IMR-90 (cell line): ENCODE data around the gene OR2C3. TPM values are rescaled to one million over a fixed set of nuclear protein-coding genes. Genes with fewer than 3 reads are reported as not detected.

Source experiments
- ATAC-seq: fragments of 200-7000 bp; cut with Tn5 transposase; 2 replicates; pipeline ENCODE4 v1.9.1; 2020; ENCODE audit warnings: low read depth, mild to moderate bottlenecking, moderate library complexity
- BruUV-seq: library from RNA; stranded (reverse); fragments of 400-500 nt; replicated peaks from 2 replicates; lab custom pipeline; 2021; lab: Mats Ljungman, UMichigan
- CTCF ChIA-PET: fragments of 300-600 bp; formaldehyde crosslinking; extraction: SDS; loops from one replicate; lab custom pipeline; 2021; ENCODE audit warnings: antibody characterized with exemption; lab: Yijun Ruan, JAX
- POLR2A ChIA-PET: fragments of 300-600 bp; sonication (Branson Sonifier 250); formaldehyde crosslinking; loops from one replicate; lab custom pipeline; 2022; ENCODE audit warnings: antibody characterized with exemption; ENCODE audit not compliant: unreplicated experiment; lab: Charles Lee
- DNase-seq: peaks from one replicate; pipeline ENCODE4 v3.0.0; 2013
- H2AFZ ChIP-seq: replicated peaks from 2 replicates; pipeline ENCODE3; 2013; ENCODE audit warnings: low read length, mild to moderate bottlenecking; ENCODE audit not compliant: poor library complexity
- H2AK5ac ChIP-seq: 2 replicates; pipeline ENCODE4 v1.6.1; 2013; ENCODE audit warnings: low read depth, low read length, inconsistent platforms
- H2AK9ac ChIP-seq: replicated peaks from 2 replicates; pipeline ENCODE3; 2013; ENCODE audit warnings: mild to moderate bottlenecking, low read depth, low read length, moderate library complexity; ENCODE audit not compliant: poor library complexity
- H2BK120ac ChIP-seq: 2 replicates; pipeline ENCODE4 v1.6.1; 2013; ENCODE audit warnings: low read depth, low read length, inconsistent platforms
- H2BK15ac ChIP-seq: 3 replicates; pipeline ENCODE4 v1.6.1; 2013; ENCODE audit warnings: low read depth, low read length, inconsistent platforms
- H2BK20ac ChIP-seq: 2 replicates; pipeline ENCODE4 v1.6.1; 2013; ENCODE audit warnings: low read depth, mild to moderate bottlenecking, inconsistent platforms, low read length, moderate library complexity
- H2BK5ac ChIP-seq: 2 replicates; pipeline ENCODE4 v1.6.1; 2013; ENCODE audit warnings: mild to moderate bottlenecking, low read depth, low read length, inconsistent platforms; ENCODE audit not compliant: poor library complexity, severe bottlenecking
- H3K14ac ChIP-seq: replicated peaks from 2 replicates; pipeline ENCODE4 v1.6.1; 2013; ENCODE audit warnings: low read depth, low read length, inconsistent platforms
- H3K18ac ChIP-seq: 2 replicates; pipeline ENCODE4 v1.6.1; 2013; ENCODE audit warnings: low read depth, low read length, control low read depth
- H3K23ac ChIP-seq: 2 replicates; pipeline ENCODE4 v1.6.1; 2013; ENCODE audit warnings: low read depth, low read length, inconsistent platforms
- H3K27ac ChIP-seq: 2 replicates; pipeline ENCODE4 v1.5.1; 2013; ENCODE audit warnings: mild to moderate bottlenecking, control low read depth, low read length; ENCODE audit not compliant: insufficient read depth
- H3K27me3 ChIP-seq: 2 replicates; pipeline ENCODE4 v1.6.1; 2013; ENCODE audit warnings: low read length; ENCODE audit not compliant: control insufficient read depth, insufficient read depth
- H3K36me3 ChIP-seq: 2 replicates; pipeline ENCODE4 v1.6.1; 2013; ENCODE audit warnings: low read length, mixed read lengths; ENCODE audit not compliant: control insufficient read depth, insufficient read depth
- H3K4ac ChIP-seq: 2 replicates; pipeline ENCODE4 v1.6.1; 2013; ENCODE audit warnings: low read depth, low read length, inconsistent platforms
- H3K4me1 ChIP-seq: 2 replicates; pipeline ENCODE4 v1.6.1; 2013; ENCODE audit warnings: low read length, mixed read lengths; ENCODE audit not compliant: control insufficient read depth, insufficient read depth
- H3K4me2 ChIP-seq: 2 replicates; pipeline ENCODE4 v1.6.1; 2013; ENCODE audit warnings: low read depth, mild to moderate bottlenecking, control low read depth, low read length, moderate library complexity
- H3K4me3 ChIP-seq: 2 replicates; pipeline ENCODE4 v1.5.1; 2013; ENCODE audit warnings: low read depth, mild to moderate bottlenecking, control low read depth, low read length, moderate library complexity; ENCODE audit not compliant: insufficient read depth
- H3K56ac ChIP-seq: 2 replicates; pipeline ENCODE4 v1.6.1; 2013; ENCODE audit warnings: low read length, inconsistent platforms; ENCODE audit not compliant: insufficient read depth; ENCODE audit errors: extremely low read depth
- H3K79me1 ChIP-seq, 2 experiments: 2 replicates each; pipeline ENCODE4 v1.6.1; 2013; ENCODE audit warnings: low read length in 2 of 2, inconsistent platforms in 1 of 2, low read depth in 1 of 2
- H3K9ac ChIP-seq: 2 replicates; pipeline ENCODE4 v1.6.1; 2013; ENCODE audit warnings: low read depth, low read length, control low read depth
- H3K9me1 ChIP-seq: 2 replicates; pipeline ENCODE4 v1.6.1; 2013; ENCODE audit warnings: low read length, inconsistent platforms; ENCODE audit not compliant: insufficient read depth
- H3K9me3 ChIP-seq: 2 replicates; pipeline ENCODE4 v1.6.1; 2013; ENCODE audit warnings: low read length; ENCODE audit not compliant: control insufficient read depth, insufficient read depth
- H4K20me1 ChIP-seq: 2 replicates; pipeline ENCODE4 v1.6.1; 2013; ENCODE audit warnings: low read length, inconsistent platforms; ENCODE audit not compliant: insufficient read depth
- H4K5ac ChIP-seq: 2 replicates; pipeline ENCODE4 v1.6.1; 2013; ENCODE audit warnings: mild to moderate bottlenecking, low read depth, low read length, control low read depth
- H4K8ac ChIP-seq, 2 experiments: 2 replicates each; pipeline ENCODE4 v1.6.1; 2013; ENCODE audit warnings: low read depth in 2 of 2, low read length in 2 of 2, control low read depth in 1 of 2, inconsistent platforms in 1 of 2
- H4K91ac ChIP-seq: 2 replicates; pipeline ENCODE4 v1.6.1; 2013; ENCODE audit warnings: low read depth, low read length, inconsistent platforms; ENCODE audit not compliant: insufficient read depth
- FOS ChIP-seq: fragments of 150-350 bp; IDR thresholded peaks from 2 replicates; pipeline ENCODE4 v1.6.1; 2016; ENCODE audit warnings: low read depth, low read length
- RFX5 ChIP-seq: IDR thresholded peaks from 2 replicates; pipeline ENCODE4 v1.8.0; 2012; ENCODE audit warnings: low read depth, mild to moderate bottlenecking, low read length, moderate library complexity
- WGBS, 2 experiments: methylation state at CpG; one replicate each; pipeline versions ENCODE4 v1.1.5 to v1.1.7; 2013; ENCODE audit warnings: missing lambda C conversion rate in 2 of 2; ENCODE audit not compliant: insufficient read length in 1 of 2; ENCODE audit errors: extremely low coverage in 2 of 2; 5-methylcytosine and 5-hydroxymethylcytosine counted together
- dilution Hi-C: fragments of 300-500 bp; cut with HindIII; formaldehyde crosslinking; loops from one replicate; pipeline ENCODE4 v1.14.3; 2018; ENCODE audit warnings: low sequenced_read_pairs; ENCODE audit not compliant: unreplicated experiment
- in situ Hi-C: fragments of 300-500 bp; cut with MboI; formaldehyde crosslinking; loops from 3 replicates; pipeline ENCODE4 v1.14.3; 2019; ENCODE audit warnings: low sequenced_read_pairs, inconsistent platforms, mixed read lengths
- intact Hi-C: fragments of 100-400 bp; cut with micrococcal nuclease; formaldehyde crosslinking; loops from 2 replicates; pipeline ENCODE4 v1.10.0; 2022
- polyA plus RNA-seq, 3 experiments: library from polyadenylated mRNA; depleted of rRNA; stranded (reverse); fragments of >200 nt; gene quantifications; 2 replicates each; pipeline ENCODE4 v1.2.3, GENCODE V29; 2012; ENCODE audit warnings: low replicate concordance in 1 of 3
- total RNA-seq: library from RNA; depleted of rRNA; stranded (reverse); fragments of >200 nt; gene quantifications from 2 replicates; pipeline ENCODE4 v1.2.3, GENCODE V29; 2012
- TF ChIP-seq, protein P1 (sequence below): conservative IDR thresholded peaks from 2 replicates; pipeline ENCODE4 v1.5.1; 2012; ENCODE audit warnings: mild to moderate bottlenecking, low read depth, low read length, improper control_type of control experiment

OR2C3 gene
- total and polyA plus RNA-seq, 2 of the 4 experiments (the other 2 are of a cell fraction): not detected

DNA sequence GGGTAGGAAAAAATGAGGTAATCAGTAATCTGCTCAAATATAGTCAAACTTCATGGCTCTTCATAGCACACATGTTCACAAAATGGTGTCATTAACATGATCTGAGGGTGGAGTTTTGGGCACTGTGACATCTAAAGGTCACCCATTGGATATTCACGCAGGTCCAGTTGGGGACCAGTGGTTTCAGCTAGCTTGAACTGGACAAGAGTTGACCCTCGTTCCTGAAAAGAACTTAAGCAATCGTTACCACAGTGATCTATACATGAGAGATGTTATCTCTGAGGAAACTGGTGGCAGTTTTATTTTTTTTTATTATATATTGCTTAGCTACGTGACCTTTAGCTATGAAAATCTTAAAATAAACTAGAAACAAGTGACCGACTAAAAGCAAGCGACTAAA, 3.0 kb upstream of the OR2C3 start:
- Histone ChIP-seq H3K4me3 (no peak overlapping the region), H3K14ac (no peak overlapping the region), H3K18ac (no peak overlapping the region), H4K5ac (no peak overlapping the region), H3K27ac (no peak overlapping the region), H3K4me2 (no peak overlapping the region), H4K91ac (no peak overlapping the region), H3K79me1 (no peaks in the 10 kb centered on the region), H2BK5ac (no peak overlapping the region), H3K4ac (no peak overlapping the region), H3K36me3 (no peaks in the 10 kb centered on the region), H4K8ac (no peak overlapping the region), H3K27me3 (no peaks in the 10 kb centered on the region), H3K56ac (no peak overlapping the region), H3K9me3 (peaks cover 6% of the 10 kb centered on the region), H3K9me1 (no peaks in the 10 kb centered on the region), H2AK9ac (no peak overlapping the region), H3K9ac (no peak overlapping the region), H2AFZ (no peak overlapping the region), H2BK20ac (no peak overlapping the region), H2AK5ac (no peak overlapping the region), H4K20me1 (no peaks in the 10 kb centered on the region), H3K4me1 (no peaks in the 10 kb centered on the region), H2BK15ac (no peak overlapping the region), H3K23ac (no peak overlapping the region), H2BK120ac (no peak overlapping the region)
- TF ChIP-seq, protein P1, sequence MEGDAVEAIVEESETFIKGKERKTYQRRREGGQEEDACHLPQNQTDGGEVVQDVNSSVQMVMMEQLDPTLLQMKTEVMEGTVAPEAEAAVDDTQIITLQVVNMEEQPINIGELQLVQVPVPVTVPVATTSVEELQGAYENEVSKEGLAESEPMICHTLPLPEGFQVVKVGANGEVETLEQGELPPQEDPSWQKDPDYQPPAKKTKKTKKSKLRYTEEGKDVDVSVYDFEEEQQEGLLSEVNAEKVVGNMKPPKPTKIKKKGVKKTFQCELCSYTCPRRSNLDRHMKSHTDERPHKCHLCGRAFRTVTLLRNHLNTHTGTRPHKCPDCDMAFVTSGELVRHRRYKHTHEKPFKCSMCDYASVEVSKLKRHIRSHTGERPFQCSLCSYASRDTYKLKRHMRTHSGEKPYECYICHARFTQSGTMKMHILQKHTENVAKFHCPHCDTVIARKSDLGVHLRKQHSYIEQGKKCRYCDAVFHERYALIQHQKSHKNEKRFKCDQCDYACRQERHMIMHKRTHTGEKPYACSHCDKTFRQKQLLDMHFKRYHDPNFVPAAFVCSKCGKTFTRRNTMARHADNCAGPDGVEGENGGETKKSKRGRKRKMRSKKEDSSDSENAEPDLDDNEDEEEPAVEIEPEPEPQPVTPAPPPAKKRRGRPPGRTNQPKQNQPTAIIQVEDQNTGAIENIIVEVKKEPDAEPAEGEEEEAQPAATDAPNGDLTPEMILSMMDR: no peak
- TF ChIP-seq RFX5 (no peak), FOS (no peak)
- in situ Hi-C loops (no loop called here), dilution Hi-C loops (no loop called here), intact Hi-C loops (no loop called here)
- CTCF ChIA-PET: no interaction called here
- POLR2A ChIA-PET: no interaction called here
- 50% methylated on average over 2 of the region's 6 CpGs; no CpG with 5 or more reads in 1 of the 2 experiments for WGBS, 2 experiments
- no TSS peak for BruUV-seq
- no peak for DNase-seq
- no peak for ATAC-seq
